Psoas muscle (tissue), 8 donors: Measurements from ENCODE around the gene ZNRF1. TPM values are rescaled to one million over a fixed set of nuclear protein-coding genes. Genes with fewer than 3 reads are reported as not detected.

ENCODE experiments used
- ATAC-seq, 4 donors: fragments of 200-7000 bp; cut with Tn5 transposase; one replicate each; pipeline ENCODE4 v1.9.1; 2020; ENCODE audit warnings: moderate library complexity in 3 of 4, mild to moderate bottlenecking in 2 of 4
- DNase-seq, 2 donors: peaks; one replicate each; pipeline ENCODE4 v3.0.0-alpha.2; 2020
- H3K27ac ChIP-seq: fragments of 200-600 bp; one replicate; pipeline ENCODE4 v1.8.0; 2022
- H3K27me3 ChIP-seq, 3 donors: fragments of 200-600 bp in 1 of 3; one replicate each; pipeline versions ENCODE4 v1.6.1 to v1.8.0; 2013 to 2022; ENCODE audit warnings: low read length in 2 of 3, mild to moderate bottlenecking in 2 of 3, moderate library complexity in 1 of 3; ENCODE audit not compliant: insufficient read depth in 3 of 3
- H3K36me3 ChIP-seq, 2 donors: fragments of 200-600 bp in 1 of 2; one replicate each; pipeline versions ENCODE4 v1.6.1 to v1.8.0; 2013 to 2022; ENCODE audit warnings: low read depth in 1 of 2, mild to moderate bottlenecking in 1 of 2, moderate library complexity in 1 of 2; ENCODE audit not compliant: insufficient read depth in 1 of 2
- H3K4me1 ChIP-seq: fragments of 200-600 bp; one replicate; pipeline ENCODE4 v1.8.0; 2022
- H3K4me3 ChIP-seq: fragments of 200-600 bp; one replicate; pipeline ENCODE4 v1.8.0; 2022; ENCODE audit warnings: mild to moderate bottlenecking
- H3K9me3 ChIP-seq: fragments of 200-600 bp; one replicate; pipeline ENCODE4 v1.8.0; 2022
- CTCF ChIP-seq: fragments of 200-600 bp; IDR thresholded peaks from one replicate; pipeline ENCODE4 v1.8.0; 2022; ENCODE audit warnings: antibody characterized with exemption
- WGBS, 3 donors: extraction: QIAGEN DNeasy Blood & Tissue Kit; methylation state at CpG; one replicate each; pipeline versions ENCODE4 v1.1.6 to v1.1.7; 2013; 5-methylcytosine and 5-hydroxymethylcytosine counted together
- intact Hi-C, 2 donors: fragments of 100-400 bp; cut with DNase I; formaldehyde crosslinking; loops; one replicate each; pipeline versions ENCODE4 v1.11.0 to v1.14.2; 2022
- polyA plus RNA-seq, 3 donors: library from polyadenylated mRNA; stranded (reverse); fragments of 200-250 nt; gene quantifications; one replicate each; pipeline ENCODE4 v1.2.3, GENCODE V29; 2013
- total RNA-seq, 4 donors: library from RNA; stranded (reverse); fragmentation: NEBNext Ultra II Directional in 2 of 4; extraction: Animal tissue kit (Norgen Biotek cat#: 25700) in 2 of 4; gene quantifications; one replicate each; pipeline versions ENCODE4 v1.2.1 to v1.2.4, GENCODE V29; 2021 to 2023
- donor health status: healthy with polysubstance abuse.
- donor health status: DM: no; HTN: no; CAD: no; lungs with moderate emphysema.
- donor health status: Bipolar disorder and iron deficiency.
- donor health status: healthy.
- donor health status: DM: yes; HTN: yes; CAD: no.
- donor health status: DM: no; HTN: no; CAD: no.
- donor health status: DM: no; HTN: no; CAD: no.
- donor health status: DM: yes; HTN: yes; CAD: no.

The ZNRF1 gene
- total and polyA plus RNA-seq, 7 donors: 6.7 to 57.0 (median 27.4) TPM

DNA sequence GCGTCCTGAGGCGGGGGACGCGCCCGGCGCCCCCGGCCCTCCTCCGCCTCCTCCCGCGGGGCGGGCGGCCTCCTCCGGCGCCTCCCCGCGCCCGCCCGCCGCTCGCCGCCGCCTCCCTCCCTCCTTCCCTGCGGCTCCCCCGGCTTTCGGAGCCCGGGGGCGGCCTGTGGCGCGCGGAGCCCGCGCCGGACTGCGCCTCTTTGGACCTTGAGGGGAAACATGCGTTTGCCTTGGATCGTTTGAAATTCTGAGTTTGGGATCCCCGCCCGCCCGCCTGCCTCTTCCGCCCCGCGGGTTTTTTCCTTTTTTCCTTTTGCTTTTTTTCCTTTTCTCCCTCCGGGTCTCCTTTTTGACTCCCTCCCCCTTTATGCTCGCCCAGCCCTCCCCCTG is 390 bp downstream of the ZNRF1 start:
- Histone ChIP-seq H3K4me3 (peak overlapping the region; percentile 97), H3K36me3 (peaks cover 0 to 3% of the 10 kb centered on the region in 2 donors), H3K9me3 (no peaks in the 10 kb centered on the region), H3K27ac (peak overlapping the region; percentile 84), H3K27me3 (no peaks in the 10 kb centered on the region), H3K4me1 (peaks cover 40% of the 10 kb centered on the region)
- intact Hi-C loops: loop anchor here in 1 of 2 donors (5.0 kb wide), 1 partner anchor 43 kb away; no protein-coding TSS in a partner anchor
- no peak for TF ChIP-seq CTCF
- WGBS, 3 donors: 0 to 3% (median 2%) methylated on average over 10 to 44 of the region's 44 CpGs
- DNase-seq: peak; percentile 49 to 69
- peak; percentile 20 to 39 (median 32) for ATAC-seq

DNA sequence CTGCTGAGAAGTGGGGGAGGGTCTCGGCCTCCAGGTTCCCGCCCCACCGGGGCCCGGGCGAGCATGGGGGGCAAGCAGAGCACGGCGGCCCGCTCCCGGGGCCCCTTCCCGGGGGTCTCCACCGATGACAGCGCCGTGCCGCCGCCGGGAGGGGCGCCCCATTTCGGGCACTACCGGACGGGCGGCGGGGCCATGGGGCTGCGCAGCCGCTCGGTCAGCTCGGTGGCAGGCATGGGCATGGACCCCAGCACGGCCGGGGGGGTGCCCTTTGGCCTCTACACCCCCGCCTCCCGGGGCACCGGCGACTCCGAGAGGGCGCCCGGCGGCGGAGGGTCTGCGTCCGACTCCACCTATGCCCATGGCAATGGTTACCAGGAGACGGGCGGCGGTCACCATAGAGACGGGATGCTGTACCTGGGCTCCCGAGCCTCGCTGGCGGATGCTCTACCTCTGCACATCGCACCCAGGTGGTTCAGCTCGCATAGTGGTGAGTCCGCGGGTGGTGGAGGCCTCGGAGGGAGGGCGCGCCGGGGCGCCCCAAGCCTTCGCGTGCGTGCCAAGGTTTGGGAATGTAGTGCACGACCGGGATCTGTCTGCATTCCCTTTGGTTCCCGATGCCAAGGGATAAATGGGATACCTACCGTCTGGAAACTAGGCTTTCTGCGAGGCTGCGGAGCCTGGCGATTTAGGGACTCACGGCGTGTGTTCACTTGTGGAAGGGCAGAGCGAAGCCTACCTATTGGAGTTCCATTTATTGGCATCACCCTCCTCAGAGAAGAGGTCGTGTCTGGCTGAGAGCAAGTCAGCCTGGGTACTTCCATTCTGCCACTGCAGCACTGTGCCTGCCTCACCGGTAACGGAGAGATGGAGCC is 1.0 kb downstream of the ZNRF1 start:
- H3K4me1 ChIP-seq: peaks cover 40% of the 10 kb centered on the region
- ATAC-seq: peak; percentile 22 to 44 (median 30)
- no peak for TF ChIP-seq CTCF

GRCh38 chr16:75000481-75001081 is 1.8 kb downstream of the ZNRF1 start:
- WGBS, 3 donors: 2 to 7% (median 7%) methylated on average over 15 of the region's 15 CpGs
- no peak for DNase-seq
- Histone ChIP-seq H3K27ac (peak overlapping the region; percentile 84), H3K4me1 (peaks cover 40% of the 10 kb centered on the region), H3K9me3 (no peaks in the 10 kb centered on the region), H3K36me3 (peaks cover 0 to 3% of the 10 kb centered on the region in 2 donors), H3K27me3 (no peaks in the 10 kb centered on the region), H3K4me3 (peak overlapping the region; percentile 97)
- TF ChIP-seq CTCF: peak; percentile 10
- intact Hi-C loops: loop anchor here in 1 of 2 donors (5.0 kb wide), 1 partner anchor 42 kb away; no protein-coding TSS in a partner anchor
- peak in 1 of 4 donors; percentile 7 for ATAC-seq

More for the DNA sequence above, 1.0 kb downstream of the ZNRF1 start:
- H3K27me3 ChIP-seq: no peaks in the 10 kb centered on the region
- peak overlapping the region; percentile 97 for H3K4me3 ChIP-seq
- intact Hi-C loops: loop anchor here (5.0 kb wide), 1 partner anchor 42 kb away; no protein-coding TSS in a partner anchor
- 0 to 1% (median 1%) methylated on average over 61 to 71 of the region's 71 CpGs for WGBS, 3 donors
- peaks cover 0 to 3% of the 10 kb centered on the region in 2 donors for H3K36me3 ChIP-seq
- DNase-seq: peak; percentile 37 to 64
- H3K27ac ChIP-seq: peak overlapping the region; percentile 84
- no peaks in the 10 kb centered on the region for H3K9me3 ChIP-seq

DNA sequence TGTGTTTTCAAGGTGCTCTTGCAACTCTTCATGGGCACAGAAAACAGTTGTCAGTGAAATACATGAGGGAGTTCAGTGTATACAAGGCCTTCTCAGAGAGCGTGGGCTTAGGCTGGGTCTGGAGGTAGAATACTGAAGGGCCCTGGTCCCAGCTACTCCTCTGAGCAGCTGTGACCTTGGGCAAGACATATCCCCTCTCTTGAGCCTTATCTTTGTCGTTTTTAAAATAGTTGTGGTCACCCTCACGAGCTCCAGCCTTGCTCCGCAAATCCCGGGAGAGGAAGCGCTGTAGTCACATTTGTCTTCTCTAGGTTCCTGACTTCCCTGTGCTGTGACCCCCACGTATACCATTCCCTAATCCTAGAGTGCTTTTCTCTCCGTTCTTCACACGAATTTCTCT is 3.6 kb downstream of the ZNRF1 start:
- H3K4me3 ChIP-seq: peak overlapping the region; percentile 97
- no peaks in the 10 kb centered on the region for H3K9me3 ChIP-seq
- TF ChIP-seq CTCF: no peak
- intact Hi-C loops: loop anchor here in 1 of 2 donors (5.0 kb wide), 1 partner anchor 40 kb away; no protein-coding TSS in a partner anchor
- H3K27ac ChIP-seq: no peak overlapping the region
- H3K36me3 ChIP-seq: peaks cover 0 to 3% of the 10 kb centered on the region in 2 donors
- ATAC-seq (no peak), DNase-seq (no peak)
- peaks cover 44% of the 10 kb centered on the region for H3K4me1 ChIP-seq
- WGBS, 3 donors: 52 to 60% (median 57%) methylated on average over 9 of the region's 9 CpGs
- no peaks in the 10 kb centered on the region for H3K27me3 ChIP-seq
